HG03521 (cell line): ENCODE measurements around the gene NOC2L.

Experiments
- ATAC-seq: cut with Tn5 transposase; IDR thresholded peaks from one replicate; pipeline ENCODE4 v1.9.1; 2021; ENCODE audit warnings: mild to moderate bottlenecking, moderate library complexity; ENCODE audit not compliant: unreplicated experiment

NOC2L gene

DNA sequence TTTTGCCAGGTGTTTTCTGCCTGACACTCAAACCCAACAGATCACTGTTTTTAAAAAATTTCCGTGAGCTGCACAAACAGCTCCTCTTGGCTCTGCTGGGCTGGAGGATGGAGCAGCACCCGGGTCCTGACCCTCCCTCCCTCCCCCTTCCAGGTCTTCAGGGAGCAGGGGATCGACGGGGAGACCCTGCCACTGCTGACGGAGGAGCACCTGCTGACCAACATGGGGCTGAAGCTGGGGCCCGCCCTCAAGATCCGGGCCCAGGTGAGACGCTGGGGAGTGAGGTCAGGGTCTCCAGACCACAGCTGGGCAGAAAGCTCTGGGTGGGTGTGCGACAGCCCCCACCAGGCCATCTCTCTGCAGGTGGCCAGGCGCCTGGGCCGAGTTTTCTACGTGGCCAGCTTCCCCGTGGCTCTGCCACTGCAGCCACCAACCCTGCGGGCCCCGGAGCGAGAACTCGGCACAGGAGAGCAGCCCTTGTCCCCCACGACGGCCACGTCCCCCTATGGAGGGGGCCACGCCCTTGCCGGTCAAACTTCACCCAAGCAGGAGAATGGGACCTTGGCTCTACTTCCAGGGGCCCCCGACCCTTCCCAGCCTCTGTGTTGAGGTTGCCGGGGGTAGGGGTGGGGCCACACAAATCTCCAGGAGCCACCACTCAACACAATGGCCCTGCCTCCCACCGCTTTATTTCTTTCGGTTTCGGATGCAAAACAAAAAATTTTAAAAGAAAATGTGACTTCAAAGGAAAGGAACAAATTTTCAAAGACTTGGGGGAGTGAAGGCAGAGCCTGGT is 15.3 kb downstream of the NOC2L start:
- no peak for ATAC-seq

GRCh38 chr1:942864-943533 is 16.1 kb downstream of the NOC2L start:
- no peak for ATAC-seq

- ATAC-seq, result no peak
Measured at GRCh38 chr1:942411-942821, 16.6 kb downstream of the NOC2L start.

- ATAC-seq, result no peak
Measured at GRCh38 chr1:941588-942383, 17.3 kb downstream of the NOC2L start.

- ATAC-seq, result no peak
Measured at GRCh38 chr1:941015-941587, 18.0 kb downstream of the NOC2L start.

GRCh38 chr1:940107-941014 is 18.7 kb downstream of the NOC2L start:
- ATAC-seq, result no peak

DNA sequence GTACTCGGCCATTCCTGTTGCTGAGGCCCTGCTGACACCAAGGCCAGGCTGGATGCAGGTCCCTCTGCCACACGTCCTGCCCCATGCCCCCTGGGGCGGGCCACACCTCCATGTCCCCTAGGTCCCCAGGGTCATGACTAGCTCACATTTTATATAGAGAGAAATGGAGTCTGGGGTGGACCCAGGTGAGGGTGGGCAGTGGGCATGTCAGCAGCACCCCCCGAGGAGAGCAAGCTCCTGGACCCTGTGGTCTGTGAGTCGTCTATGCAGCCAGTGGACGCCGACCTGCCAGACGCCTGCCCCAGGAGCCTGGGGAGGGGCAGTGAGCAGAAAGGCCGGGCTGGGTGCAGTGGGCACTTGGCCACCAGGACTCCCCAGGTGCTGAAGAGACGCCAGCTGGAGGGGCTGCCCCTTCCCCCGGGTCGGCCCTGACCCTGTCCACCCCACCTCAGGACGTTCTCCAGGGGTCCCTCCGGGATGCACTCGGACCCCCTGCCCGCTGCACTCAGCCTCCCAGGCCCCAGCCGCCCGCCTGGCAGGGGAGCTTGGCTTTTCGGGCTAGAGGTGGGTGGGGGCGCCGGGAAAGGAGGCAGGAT is 19.4 kb downstream of the NOC2L start:
- ATAC-seq, result no peak

DNA sequence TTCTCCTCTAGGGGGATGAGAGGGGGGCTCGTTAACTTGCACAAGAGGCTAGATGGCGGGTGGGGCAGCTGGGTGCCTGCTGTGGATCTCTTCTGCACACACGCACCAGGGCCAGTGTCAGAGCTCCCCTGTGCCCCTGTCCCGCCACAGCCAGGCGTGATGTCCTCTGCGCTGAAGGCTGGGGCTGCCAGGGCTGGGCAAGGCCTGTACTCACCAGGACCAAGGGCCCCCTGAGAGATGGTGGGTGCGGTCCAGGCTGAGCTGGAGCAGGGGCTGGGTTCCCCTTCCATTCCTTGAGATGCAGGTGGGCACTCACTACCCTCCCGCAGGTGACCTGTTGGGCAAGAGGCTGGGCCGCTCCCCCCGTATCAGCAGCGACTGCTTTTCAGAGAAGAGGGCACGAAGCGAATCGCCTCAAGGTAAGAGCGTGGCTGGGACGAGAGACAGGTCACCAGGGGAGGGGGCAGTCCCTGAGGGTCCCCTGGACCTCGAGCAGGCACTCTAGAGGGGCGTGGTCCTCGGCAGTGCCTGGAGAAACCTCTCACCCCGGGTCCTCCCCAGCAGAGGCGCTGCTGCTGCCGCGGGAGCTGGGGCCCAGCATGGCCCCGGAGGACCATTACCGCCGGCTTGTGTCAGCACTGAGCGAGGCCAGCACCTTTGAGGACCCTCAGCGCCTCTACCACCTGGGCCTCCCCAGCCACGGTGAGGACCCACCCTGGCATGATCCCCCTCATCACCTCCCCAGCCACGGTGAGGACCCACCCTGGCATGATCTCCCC is 20.2 kb downstream of the NOC2L start:
- no peak for ATAC-seq

GRCh38 chr1:938088-938683 is 20.9 kb downstream of the NOC2L start:
- ATAC-seq, result no peak

DNA sequence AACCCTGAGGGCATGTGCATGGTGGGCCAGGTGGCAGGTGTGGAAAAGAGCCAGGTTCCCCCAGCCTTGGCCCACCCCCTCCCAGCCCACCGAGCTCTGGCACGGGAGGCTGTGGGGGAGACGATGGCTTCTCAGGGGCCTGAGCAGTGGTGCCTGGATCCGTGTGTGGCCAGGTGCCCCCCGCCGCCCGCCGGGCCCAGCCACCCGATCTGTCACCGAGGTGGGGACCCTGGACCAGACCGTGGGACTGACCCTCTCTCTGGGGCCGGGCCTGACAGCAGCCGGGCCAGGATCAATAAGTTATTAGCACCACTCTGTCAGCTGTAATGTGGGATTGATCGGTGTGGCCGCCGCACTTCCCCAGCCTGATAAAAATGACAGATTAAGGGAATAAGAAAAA is 21.5 kb downstream of the NOC2L start:
- no peak for ATAC-seq

DNA sequence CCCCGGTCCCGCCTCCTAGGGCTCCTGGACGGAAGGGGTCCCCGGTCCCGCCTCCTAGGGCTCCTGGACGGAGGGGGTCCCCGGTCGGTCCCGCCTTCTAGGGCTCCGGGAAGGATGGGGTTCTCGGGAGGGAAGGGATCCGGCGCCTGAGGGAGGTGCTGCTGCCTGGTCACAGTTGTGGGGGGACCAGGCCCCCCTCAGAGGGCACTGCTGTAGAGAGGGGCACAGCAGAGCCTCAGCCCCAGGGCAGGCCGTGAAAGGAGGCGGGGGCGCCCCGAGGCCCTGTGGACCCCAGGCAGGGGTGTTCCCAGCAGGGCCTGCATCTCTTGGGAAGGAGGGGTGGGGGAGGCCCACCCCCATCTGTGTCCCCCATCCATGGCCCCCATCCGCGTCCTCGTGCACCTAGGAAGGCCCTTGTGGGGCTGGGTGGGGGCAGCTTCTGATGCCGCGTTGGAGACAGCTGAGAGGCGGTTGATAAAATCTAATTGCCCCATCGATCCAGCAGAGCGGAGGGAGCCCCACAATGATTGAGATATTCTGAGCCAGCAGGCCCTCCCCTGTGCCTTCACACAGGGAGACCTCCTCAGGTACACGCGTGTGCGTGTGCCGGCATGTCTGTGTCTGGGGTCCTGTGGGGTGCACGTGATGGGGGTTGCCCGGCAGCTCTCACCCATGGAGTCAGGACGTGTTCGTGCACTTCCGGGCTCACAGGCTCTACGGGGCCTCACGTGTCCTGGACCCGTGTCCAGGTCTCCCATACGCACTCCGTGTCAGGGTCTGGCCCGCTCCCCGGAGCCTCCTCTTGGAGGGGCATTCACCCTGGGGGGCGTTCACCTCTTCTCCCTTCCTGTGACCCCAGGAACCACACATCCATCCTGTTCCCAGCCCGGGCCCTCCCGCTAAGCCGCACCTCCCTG is 22.4 kb downstream of the NOC2L start:
- ATAC-seq, result no peak

GRCh38 chr1:935751-936231 is 23.3 kb downstream of the NOC2L start:
- ATAC-seq, result no peak

DNA sequence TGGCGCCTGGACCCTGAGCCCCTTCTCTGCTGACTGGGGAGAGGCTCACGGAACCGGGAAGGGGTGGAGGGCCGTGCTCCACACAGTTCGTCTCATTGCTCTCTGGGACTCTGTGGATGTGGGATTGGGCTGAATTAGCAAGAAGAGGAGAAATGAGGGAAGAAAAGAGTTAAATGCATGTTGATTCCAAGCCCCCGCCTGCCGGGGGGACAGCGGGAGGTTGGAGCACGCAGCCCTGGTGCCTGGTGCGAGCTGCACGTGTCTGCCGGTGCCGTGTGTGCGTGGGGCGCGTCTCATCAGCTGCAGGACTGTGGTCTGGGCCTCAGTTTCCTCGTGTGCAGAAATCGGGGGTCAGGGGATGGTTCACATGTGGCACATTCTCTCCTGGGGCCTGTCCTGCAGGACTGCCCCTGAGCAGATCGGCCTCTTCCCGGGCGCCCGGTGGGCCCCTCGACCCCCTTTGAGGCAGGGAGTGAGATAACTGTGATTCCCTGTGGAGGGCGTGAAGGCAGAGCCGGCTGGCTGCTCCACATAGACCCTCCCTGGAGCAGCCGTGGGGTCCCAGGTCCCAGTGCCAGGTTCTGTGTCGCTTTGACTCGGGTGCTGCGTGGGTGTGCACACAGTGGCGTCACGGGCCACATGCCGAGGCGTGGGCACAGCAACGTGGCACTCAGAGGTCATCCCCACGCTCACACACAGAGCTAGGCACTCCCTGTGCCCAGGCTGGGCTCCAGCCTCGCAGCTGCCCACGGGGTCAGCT is 23.9 kb downstream of the NOC2L start:
- ATAC-seq, result no peak

DNA sequence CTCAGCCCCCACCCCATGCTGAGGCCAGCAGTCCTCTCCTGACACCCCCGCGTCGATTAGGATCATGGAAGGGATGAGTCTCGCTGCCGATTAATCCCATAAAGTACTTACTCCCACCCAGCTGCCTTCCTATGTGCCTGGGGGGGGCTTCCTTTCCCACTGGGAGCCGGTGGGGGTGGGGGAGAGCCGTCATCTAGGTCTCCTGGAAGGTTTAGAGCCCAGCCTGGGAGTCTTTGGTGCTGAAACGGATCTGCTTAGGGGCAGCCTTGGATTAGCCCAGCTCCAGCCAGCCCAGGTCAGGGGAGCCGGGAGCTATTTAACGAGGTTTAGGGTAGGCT is 25.5 kb downstream of the NOC2L start:
- no peak for ATAC-seq

- ATAC-seq, result no peak
Measured at GRCh38 chr1:932776-933602, 26.1 kb downstream of the NOC2L start.

GRCh38 chr1:932173-932510 is 26.9 kb downstream of the NOC2L start:
- no peak for ATAC-seq
